ENCODE measurements around the gene ZNF583. TPM values are rescaled to one million over a fixed set of nuclear protein-coding genes. Genes with fewer than 3 reads are reported as not detected.

ZNF583 gene
- total RNA-seq, 1 experiment from 2014 or later, result not detected

DNA sequence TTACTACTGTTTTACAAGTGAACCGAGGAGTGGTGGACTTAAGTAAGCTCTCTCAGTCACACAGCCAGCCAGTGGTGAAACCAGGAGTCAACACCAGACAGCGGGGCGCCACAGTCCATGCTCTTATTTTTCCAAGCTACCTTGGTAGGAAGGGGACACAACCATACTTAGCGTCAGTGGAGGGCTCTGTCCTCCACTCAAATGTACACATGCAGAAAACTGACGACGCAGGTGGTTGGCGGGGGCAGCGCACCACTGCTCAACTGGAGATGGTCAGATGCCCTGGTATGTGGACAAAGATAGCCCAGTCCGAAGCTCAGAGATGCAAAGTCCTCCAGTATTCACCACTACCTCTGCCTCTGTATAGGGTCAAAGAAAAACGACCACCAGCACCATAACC, 72.0 kb downstream of the ZNF583 start:
- no peaks in the 10 kb centered on the region for H3K79me2 ChIP-seq (ENCODE audit: insufficient read depth, low read length)
- H3K4me2 ChIP-seq (ENCODE audit: low read length), result no peak overlapping the region
- peaks cover 0 to 27% of the 10 kb centered on the region in 2 experiments; a peak in 2 of 4 replicates for H3K9me3 ChIP-seq (ENCODE audit: control insufficient read depth in 1 of 2, insufficient read depth in 1 of 2, low read depth in 1 of 2, low read length in 2 of 2)
- H3K36me3 ChIP-seq (ENCODE audit: control insufficient read depth in 1 of 2, insufficient read depth in 2 of 2, low read length in 2 of 2), result no peaks in the 10 kb centered on the region
- H2AFZ ChIP-seq (ENCODE audit: low read depth, low read length, poor library complexity, severe bottlenecking), result no peak overlapping the region
- POLR2A ChIA-PET, result no interaction called here
- H3K27ac ChIP-seq (ENCODE audit: low read depth, low read length), result no peak overlapping the region
- BruUV-seq (replicated peaks), result no TSS peak
- intact Hi-C loops (cut with micrococcal nuclease), result no loop called here
- H3K4me1 ChIP-seq (ENCODE audit: control insufficient read depth in 1 of 2, insufficient read depth in 2 of 2, low read length in 2 of 2), result no peaks in the 10 kb centered on the region
- CTCF ChIA-PET, result no interaction called here
- no peaks in the 10 kb centered on the region for H3K27me3 ChIP-seq (ENCODE audit: insufficient read depth, low read length)
- ATAC-seq (no peak), DNase-seq (ENCODE audit: low read depth, low spot score) (no peak)
- no peaks in the 10 kb centered on the region for H3K9me2 ChIP-seq (ENCODE audit: insufficient read depth)
- H3K4me3 ChIP-seq (replicated peaks in 1 of 2; ENCODE audit: low read depth in 1 of 2, low read length in 2 of 2), result no peak overlapping the region
- H4K20me1 ChIP-seq (ENCODE audit: insufficient read depth), result no peaks in the 10 kb centered on the region
- no peak overlapping the region for H3K9ac ChIP-seq (ENCODE audit: low read length)
- RAD21 ChIA-PET (ENCODE audit: low non-redundant PET in 1 of 2, low total read pairs in 2 of 2, uncharacterized antibody in 2 of 2, unreplicated experiment in 2 of 2), result no interaction called here
- no peak for TF ChIP-seq SP1 (IDR thresholded peaks at IDR 0.05; ENCODE audit: low read depth)
- TF ChIP-seq ELF1 (IDR thresholded peaks at IDR 0.05; ENCODE audit: borderline replicate concordance, low read depth), result no peak
- no peak for TF ChIP-seq FOSL1 (IDR thresholded peaks at IDR 0.05; ENCODE audit: low read depth)
- no peak for TF ChIP-seq ZFX (IDR thresholded peaks at IDR 0.05)
- no peak for TF ChIP-seq YY1 (IDR thresholded peaks at IDR 0.05; ENCODE audit: extremely low read depth, insufficient replicate concordance, low read depth, low read length)
- TF ChIP-seq CBX3 (IDR thresholded peaks at IDR 0.05; ENCODE audit: low read depth), result no peak
- no peak for TF ChIP-seq POLR2AphosphoS5 (IDR thresholded peaks at IDR 0.05; ENCODE audit: low read depth, low read length)
- TF ChIP-seq EZH2phosphoT487 (IDR thresholded peaks at IDR 0.05; ENCODE audit: borderline replicate concordance), result no peak
- TF ChIP-seq, protein P1, sequence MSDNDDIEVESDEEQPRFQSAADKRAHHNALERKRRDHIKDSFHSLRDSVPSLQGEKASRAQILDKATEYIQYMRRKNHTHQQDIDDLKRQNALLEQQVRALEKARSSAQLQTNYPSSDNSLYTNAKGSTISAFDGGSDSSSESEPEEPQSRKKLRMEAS (IDR thresholded peaks at IDR 0.05), result no peak
- no peak for TF ChIP-seq SRF (IDR thresholded peaks at IDR 0.05; ENCODE audit: low read depth)
- TF ChIP-seq CEBPB (IDR thresholded peaks at IDR 0.05; ENCODE audit: low read depth), result no peak

Other genes starting within 250 kb of the ZNF583 start
- gene GALP, start 228.3 kb upstream of the ZNF583 start, total RNA-seq (2021; ENCODE audit: unreplicated experiment), result not detected
- not detected for gene ZSCAN5B, start 206.5 kb upstream of the ZNF583 start, total RNA-seq (2021; ENCODE audit: unreplicated experiment)
- not detected for gene ZSCAN5C, start 202.1 kb upstream of the ZNF583 start, total RNA-seq (2021; ENCODE audit: unreplicated experiment)
- gene EDDM13, start 131.6 kb upstream of the ZNF583 start, total RNA-seq (2021; ENCODE audit: unreplicated experiment), result not detected
- 9.2 TPM for gene ZSCAN5A, start 89.5 kb upstream of the ZNF583 start, total RNA-seq (2021; ENCODE audit: unreplicated experiment)
- not detected for gene ZNF582, start 10.8 kb upstream of the ZNF583 start, total RNA-seq (2021; ENCODE audit: unreplicated experiment)
- not detected for gene ZNF667, start 73.0 kb downstream of the ZNF583 start, total RNA-seq (2021; ENCODE audit: unreplicated experiment)
- gene ZNF471, start 103.5 kb downstream of the ZNF583 start, total RNA-seq (2021; ENCODE audit: unreplicated experiment), result not detected
- not detected for gene ZFP28, start 134.6 kb downstream of the ZNF583 start, total RNA-seq (2021; ENCODE audit: unreplicated experiment)
- gene ZNF470, start 163.1 kb downstream of the ZNF583 start, total RNA-seq (2021; ENCODE audit: unreplicated experiment), result not detected
- not detected for gene ZNF71, start 191.0 kb downstream of the ZNF583 start, total RNA-seq (2021; ENCODE audit: unreplicated experiment)
- gene SMIM17, start 238.8 kb downstream of the ZNF583 start, total RNA-seq (2021; ENCODE audit: unreplicated experiment), result not detected

All from HCT116 (cell line).